GM21619 (cell line): ENCODE results near the gene AFTPH.

Experiments
- ATAC-seq: cut with Tn5 transposase; IDR thresholded peaks from one replicate; pipeline ENCODE4 v1.9.1; 2021; ENCODE audit not compliant: unreplicated experiment

AFTPH gene

GRCh38 chr2:64540615-64541014, 16.5 kb downstream of the AFTPH start:
- no peak for ATAC-seq

- no peak for ATAC-seq
Measured at GRCh38 chr2:64541547-64541946, 17.4 kb downstream of the AFTPH start.

GRCh38 chr2:64542071-64543007, 18.2 kb downstream of the AFTPH start:
- ATAC-seq = no peak

- no peak for ATAC-seq
Measured at GRCh38 chr2:64543008-64543697, 19.0 kb downstream of the AFTPH start.

GRCh38 chr2:64548761-64549160, 24.6 kb downstream of the AFTPH start:
- no peak for ATAC-seq

GRCh38 chr2:64550042-64550441, 25.9 kb downstream of the AFTPH start:
- ATAC-seq = no peak

GRCh38 chr2:64551851-64552250, 27.7 kb downstream of the AFTPH start:
- ATAC-seq = no peak

- no peak for ATAC-seq
Measured at GRCh38 chr2:64554117-64554516, 30.0 kb downstream of the AFTPH start.

GRCh38 chr2:64558445-64559081, 34.4 kb downstream of the AFTPH start:
- no peak for ATAC-seq

GRCh38 chr2:64562148-64562784, 38.1 kb downstream of the AFTPH start:
- ATAC-seq = no peak

- ATAC-seq = no peak
Measured at GRCh38 chr2:64563436-64563938, 39.4 kb downstream of the AFTPH start.

GRCh38 chr2:64565949-64566710, 42.0 kb downstream of the AFTPH start:
- ATAC-seq = no peak

- no peak for ATAC-seq
Measured at GRCh38 chr2:64567473-64567872, 43.3 kb downstream of the AFTPH start.

GRCh38 chr2:64568836-64569235, 44.7 kb downstream of the AFTPH start:
- ATAC-seq = no peak

GRCh38 chr2:64574871-64575270, 50.7 kb downstream of the AFTPH start:
- ATAC-seq = no peak

GRCh38 chr2:64581018-64581417, 56.9 kb downstream of the AFTPH start:
- no peak for ATAC-seq

GRCh38 chr2:64581777-64582539, 57.8 kb downstream of the AFTPH start:
- no peak for ATAC-seq

GRCh38 chr2:64582774-64583340, 58.7 kb downstream of the AFTPH start:
- peak; percentile 86 for ATAC-seq

GRCh38 chr2:64586054-64586453, 61.9 kb downstream of the AFTPH start:
- no peak for ATAC-seq
